ENCODE measurements around the gene KRT17. TPM values are rescaled to one million over a fixed set of nuclear protein-coding genes. Genes with fewer than 3 reads are reported as not detected.

Gene KRT17
- 0.22 and 0.80 TPM in 2 replicates for total RNA-seq

DNA sequence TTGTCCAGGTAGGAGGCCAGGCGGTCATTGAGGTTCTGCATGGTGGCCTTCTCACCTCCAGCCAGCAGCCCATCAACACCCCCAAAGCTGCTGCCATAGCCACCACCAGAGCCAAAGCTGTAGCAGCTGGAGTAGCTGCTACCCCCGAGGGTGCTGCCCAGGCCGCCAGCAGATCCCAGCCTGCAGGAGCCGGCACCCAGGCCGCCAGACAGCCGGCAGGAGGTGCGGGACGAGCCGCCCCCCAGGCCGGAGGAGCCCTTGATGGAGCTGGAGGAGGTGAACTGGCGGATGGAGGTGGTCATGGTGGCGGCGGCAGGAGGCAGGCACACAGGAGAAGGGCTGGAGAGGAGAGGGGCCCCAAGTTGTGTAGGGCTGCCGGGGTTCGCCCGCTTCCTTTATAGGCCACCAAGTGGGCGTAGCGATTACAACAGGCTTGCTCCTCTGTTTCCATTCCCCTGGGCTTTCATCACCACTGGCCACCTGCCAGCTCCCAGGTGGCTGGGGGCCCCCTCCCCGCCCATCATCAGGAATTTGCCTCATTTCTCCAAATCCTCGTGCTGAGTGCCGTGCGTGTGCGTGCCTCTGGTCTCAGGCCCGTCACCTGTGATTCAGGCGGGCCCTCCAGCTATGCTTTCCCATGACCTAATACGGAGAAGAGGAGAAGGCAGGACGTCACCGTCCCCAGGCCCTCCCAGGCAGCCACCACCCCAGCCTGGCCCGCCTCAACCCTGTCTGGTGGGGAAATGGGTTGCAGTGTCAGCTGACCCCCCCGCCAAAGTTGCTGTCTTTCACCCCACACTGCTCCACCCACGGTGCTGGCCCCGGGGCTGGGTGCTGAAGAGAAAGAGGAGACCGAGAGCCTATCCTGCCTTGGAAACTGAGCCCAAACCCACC is at the start of gene KRT17:
KRT17 (minus strand) TSS at position 368 of the 894 bp plus-strand sequence; CDS start at position 302, 66 bp downstream.

DNA sequence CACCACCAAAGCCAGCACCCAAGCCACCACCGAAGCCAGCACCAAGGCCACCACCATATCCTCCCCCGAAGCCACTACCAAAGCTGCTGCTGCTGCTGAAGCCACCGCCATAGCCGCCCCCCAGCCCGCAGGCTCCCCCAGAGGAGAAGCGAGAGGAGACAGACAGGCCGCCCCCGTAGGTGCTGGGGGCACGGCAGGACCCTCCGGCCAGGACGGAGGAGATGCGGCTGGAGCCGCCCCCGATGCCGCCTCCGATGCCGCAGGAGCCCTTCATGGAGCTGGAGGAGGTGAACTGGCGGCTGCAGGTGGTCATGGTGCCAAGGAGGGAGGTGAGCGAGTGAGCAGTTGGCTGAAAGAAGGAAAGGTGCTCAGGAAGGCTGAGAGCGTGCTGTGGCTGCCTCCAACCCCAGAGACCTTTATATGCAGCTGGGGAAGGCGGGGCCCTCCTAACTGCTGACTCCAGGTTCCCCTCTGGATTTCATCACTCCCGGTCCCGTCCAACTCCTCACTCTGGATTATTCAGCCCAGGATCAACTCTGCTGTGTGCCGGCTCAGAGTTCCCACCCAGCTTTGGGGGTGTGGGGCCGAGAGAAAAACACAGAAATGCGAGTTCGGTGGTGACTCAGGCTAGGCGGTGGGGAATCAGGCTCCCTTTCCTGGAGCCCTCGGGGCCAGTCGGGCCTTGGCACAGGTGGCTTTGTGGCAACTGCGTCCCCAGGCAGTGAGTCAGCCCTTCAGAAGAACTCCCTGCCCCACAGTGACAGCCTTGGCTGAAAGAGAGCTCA is 11.8 kb downstream of the KRT17 start, which contains the start of gene KRT16:
KRT16 (minus strand) TSS at position 392 of the 785 bp plus-strand sequence; CDS start at position 313, 79 bp downstream.

DNA sequence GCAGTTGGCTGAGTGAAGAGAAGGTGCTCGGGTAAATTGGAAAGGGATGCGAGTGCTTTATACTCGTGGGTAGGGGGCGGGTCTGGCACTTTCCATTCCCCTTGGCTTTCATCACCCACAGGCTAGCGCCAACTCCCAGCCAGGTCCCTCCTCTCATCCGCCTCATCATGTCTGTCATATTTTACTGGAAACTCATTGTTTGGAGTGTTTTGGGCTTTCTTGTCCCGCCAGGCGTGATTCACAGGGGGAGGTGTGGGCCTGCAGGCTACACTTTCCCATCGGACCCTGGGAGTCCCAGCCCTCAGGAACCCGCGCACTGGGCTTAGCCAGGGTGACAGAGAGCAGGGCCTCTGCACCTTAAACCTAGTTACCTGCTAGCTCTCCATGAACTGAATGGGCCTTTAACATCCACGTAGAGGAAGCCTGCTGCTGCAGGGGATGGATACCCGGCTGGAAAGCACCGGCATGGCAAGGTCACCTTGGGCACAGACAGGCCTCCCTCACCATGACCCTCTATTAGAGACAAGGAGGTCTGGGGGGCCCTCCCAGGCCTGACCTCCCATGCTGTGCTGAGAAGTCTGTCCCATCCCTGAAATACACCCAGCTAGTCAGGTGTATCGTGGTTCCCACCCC is 37.4 kb downstream of the KRT17 start, which contains the start of gene KRT14:
KRT14 (minus strand) TSS at position 33 of the 633 bp plus-strand sequence. CDS start 61 bp downstream, outside the sequence.

DNA sequence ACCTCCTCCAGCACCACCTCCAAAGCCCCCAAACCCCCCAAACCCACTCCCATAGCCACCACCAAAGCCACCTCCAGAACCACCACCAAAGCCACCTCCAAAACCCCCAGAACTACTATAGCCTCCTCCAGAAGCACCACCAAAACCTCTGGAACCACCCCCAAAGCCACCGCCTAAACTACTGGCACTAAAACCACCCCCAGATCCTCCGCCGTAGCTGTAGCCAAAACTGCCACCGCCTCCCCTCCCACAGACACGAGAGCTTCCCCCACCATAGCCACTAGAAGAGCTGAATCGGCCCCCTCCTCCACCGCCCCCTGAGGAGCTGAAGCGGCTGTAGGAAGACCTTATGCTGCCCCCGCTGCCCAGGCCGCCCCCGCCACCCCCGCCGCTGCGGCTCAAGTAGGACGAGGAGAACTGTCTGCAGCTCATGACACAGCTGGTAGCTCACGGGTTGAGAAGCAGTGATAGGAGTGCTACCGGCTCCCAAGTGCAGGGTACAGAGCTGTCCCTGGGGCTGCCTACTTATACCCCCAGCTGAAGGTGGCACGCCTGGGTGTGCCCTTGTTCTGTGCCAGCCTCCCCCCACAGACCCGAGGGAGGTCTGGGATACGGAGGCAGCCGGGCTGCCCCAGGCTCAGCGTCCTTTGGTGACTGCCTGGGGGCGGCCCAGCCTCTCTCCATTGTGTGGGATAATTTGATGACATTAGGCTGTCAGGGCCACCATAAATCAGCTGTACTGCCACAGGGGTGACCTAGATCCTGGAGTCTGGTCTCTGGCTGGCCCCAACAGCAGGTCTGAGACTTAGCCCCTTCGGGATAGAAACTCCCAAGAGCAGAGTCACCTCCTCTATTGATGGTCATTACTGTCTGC is 52.6 kb downstream of the KRT17 start, which contains the start of gene KRT9:
KRT9 (minus strand) TSS at position 499 of the 874 bp plus-strand sequence; CDS start at position 432, 67 bp downstream.

Other genes starting within 250 kb of the KRT17 start
- not detected in 2 replicates for gene KRT34, start 242.3 kb downstream of the KRT17 start, total RNA-seq
- gene KRT31, start 227.0 kb downstream of the KRT17 start, total RNA-seq = not detected in 2 replicates
- gene KRT37, start 200.0 kb downstream of the KRT17 start, total RNA-seq = not detected in 2 replicates
- gene KRT38, start 183.6 kb downstream of the KRT17 start, total RNA-seq = not detected in 2 replicates
- not detected in 2 replicates for gene KRT32, start 157.2 kb downstream of the KRT17 start, total RNA-seq
- not detected in 2 replicates for gene KRT35, start 143.4 kb downstream of the KRT17 start, total RNA-seq
- gene KRT36, start 134.7 kb downstream of the KRT17 start, total RNA-seq = not detected in 2 replicates
- gene KRT13, start 119.0 kb downstream of the KRT17 start, total RNA-seq = not detected in 2 replicates
- gene KRT15, start 105.7 kb downstream of the KRT17 start, total RNA-seq = 2.1 and 2.3 TPM in 2 replicates
- gene KRT19, start 96.3 kb downstream of the KRT17 start, total RNA-seq = 59.7 and 64.9 TPM in 2 replicates
- not detected in 2 replicates for gene KRT9, start 52.5 kb downstream of the KRT17 start, total RNA-seq
- gene KRT14, start 37.7 kb downstream of the KRT17 start, total RNA-seq = not detected in 2 replicates
- not detected in 2 replicates for gene KRT16, start 11.8 kb downstream of the KRT17 start, total RNA-seq
- gene EIF1, start 64.3 kb upstream of the KRT17 start, total RNA-seq = 102 and 109 TPM in 2 replicates
- gene GAST, start 87.8 kb upstream of the KRT17 start, total RNA-seq = not detected in 2 replicates
- 0.07 and 0.53 TPM in 2 replicates for gene HAP1, start 110.1 kb upstream of the KRT17 start, total RNA-seq
- 107 and 115 TPM in 2 replicates for gene JUP, start 162.1 kb upstream of the KRT17 start, total RNA-seq
- 40.0 and 52.8 TPM in 2 replicates for gene P3H4, start 187.4 kb upstream of the KRT17 start, total RNA-seq
- 129 and 131 TPM in 2 replicates for gene FKBP10, start 188.4 kb upstream of the KRT17 start, total RNA-seq
- 54.5 and 71.5 TPM in 2 replicates for gene NT5C3B, start 211.7 kb upstream of the KRT17 start, total RNA-seq
- not detected in 2 replicates for gene KLHL10, start 213.2 kb upstream of the KRT17 start, total RNA-seq
- gene KLHL11, start 240.8 kb upstream of the KRT17 start, total RNA-seq = 35.5 and 38.2 TPM in 2 replicates

Data from thoracic aorta endothelial cell (primary cell).